HG03097 (cell line): ENCODE measurements around the gene NELFB.
A peak's percentile ranks its signal among the peaks of the same experiment; 100 is the strongest.

Experiments
- ATAC-seq: cut with Tn5 transposase; IDR thresholded peaks from one replicate; pipeline ENCODE4 v1.9.1; 2021; ENCODE audit not compliant: unreplicated experiment, low FRiP score

NELFB gene

DNA sequence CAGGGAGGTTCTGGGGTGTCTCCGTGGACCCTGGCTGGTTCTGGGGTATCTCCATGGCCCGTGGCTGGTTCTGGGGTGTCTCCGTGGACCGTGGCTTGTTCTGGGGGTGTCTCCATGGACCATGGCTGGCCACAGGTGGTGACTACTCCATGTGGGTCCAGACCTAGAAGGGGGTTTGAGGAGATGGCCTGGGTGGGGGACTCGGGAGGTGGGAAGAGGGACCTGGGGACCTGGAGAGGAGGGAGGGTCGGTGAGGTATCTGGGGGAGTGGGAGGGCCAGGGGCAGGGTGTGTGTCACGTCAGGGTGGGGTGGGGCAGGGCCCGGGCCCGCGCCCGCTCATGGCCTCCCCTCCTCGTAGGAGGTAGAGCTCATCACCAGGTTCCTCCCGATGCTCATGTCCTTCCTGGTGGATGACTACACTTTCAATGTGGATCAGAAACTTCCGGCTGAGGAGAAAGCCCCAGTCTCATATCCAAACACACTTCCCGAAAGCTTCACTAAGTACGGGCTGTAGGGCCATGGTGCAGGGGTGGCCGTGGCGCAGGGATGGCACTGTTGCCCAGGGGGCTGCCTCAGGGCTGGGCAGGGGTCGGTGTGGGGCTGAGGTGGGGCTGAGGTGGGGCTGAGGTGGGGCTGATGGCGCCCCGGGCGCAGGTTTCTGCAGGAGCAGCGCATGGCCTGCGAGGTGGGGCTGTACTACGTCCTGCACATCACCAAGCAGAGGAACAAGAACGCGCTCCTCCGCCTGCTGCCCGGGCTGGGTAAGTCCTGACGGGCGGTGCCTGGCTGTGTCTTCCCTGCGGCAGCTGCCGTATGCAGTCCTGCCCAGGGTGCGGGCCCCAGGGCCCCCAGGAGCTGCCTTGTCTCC, 11.7 kb downstream of the NELFB start:
- ATAC-seq = no peak

DNA sequence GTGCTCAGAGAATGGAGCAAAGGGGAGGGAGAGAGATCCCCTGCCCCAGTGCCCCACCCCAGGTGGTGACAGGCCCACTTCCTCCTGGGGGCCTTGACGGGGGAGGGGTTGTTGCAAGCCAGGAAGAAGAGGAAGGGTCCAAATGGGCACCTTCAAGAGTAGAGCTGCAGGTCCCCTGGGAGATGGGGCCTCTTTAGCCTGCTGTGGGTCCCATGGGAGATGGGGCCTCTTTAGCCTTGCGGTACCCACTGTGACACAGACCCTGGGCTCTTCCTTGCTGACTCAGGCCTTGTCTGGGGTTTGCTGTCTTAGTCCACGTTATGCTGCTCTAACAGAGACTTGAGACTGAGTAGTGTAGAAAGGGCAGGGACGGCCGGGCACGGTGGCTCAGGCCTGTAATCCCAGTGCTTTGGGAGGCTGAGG, 12.8 kb downstream of the NELFB start:
- ATAC-seq = no peak

- ATAC-seq = no peak
Observed at GRCh38 chr9:137268538-137269201, 13.5 kb downstream of the NELFB start.

- no peak for ATAC-seq
Observed at GRCh38 chr9:137269231-137269772, 14.2 kb downstream of the NELFB start.

GRCh38 chr9:137270929-137271695, 16.0 kb downstream of the NELFB start:
- no peak for ATAC-seq

DNA sequence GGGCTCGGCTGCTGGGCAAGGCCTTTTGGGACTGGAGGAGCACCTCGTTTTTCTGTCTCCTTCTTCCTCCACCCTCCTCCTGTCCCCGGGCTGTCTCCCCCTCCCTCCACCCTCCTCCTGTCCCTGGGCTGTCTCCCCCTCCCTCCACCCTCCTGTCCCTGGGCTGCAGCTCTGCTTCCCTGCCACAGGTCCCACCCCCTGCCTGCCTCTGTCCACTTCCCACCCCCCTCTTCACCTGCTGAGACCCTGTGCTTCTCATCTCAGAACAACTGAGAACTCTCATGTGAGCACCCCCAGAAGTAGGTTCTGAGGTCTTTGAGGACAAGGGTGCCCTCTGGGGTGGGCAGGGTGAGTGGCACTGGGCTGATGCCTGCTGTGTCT, 16.6 kb downstream of the NELFB start:
- ATAC-seq = no peak

- no peak for ATAC-seq
Observed at GRCh38 chr9:137272241-137273094, 17.3 kb downstream of the NELFB start.

DNA sequence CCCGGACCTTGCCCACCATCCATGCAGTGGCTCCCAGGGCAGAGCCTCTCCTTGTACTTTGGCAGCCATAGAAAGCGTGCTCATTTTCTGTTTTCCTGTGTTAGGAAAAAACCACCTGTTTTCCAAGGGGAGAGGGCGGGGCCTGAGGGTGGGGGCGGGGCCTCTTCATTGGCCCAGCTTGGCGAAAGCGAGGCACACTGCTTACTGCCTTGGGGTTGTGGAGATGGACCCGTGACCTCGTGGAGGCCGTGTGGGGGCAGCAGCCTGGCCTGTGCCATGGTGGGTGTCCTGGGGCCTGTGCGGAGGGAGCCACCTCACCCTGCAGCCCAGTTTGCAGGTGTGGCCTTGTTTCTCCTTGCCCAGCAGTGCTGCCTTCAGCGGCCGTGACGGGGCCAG, 18.0 kb downstream of the NELFB start:
- no peak for ATAC-seq

DNA sequence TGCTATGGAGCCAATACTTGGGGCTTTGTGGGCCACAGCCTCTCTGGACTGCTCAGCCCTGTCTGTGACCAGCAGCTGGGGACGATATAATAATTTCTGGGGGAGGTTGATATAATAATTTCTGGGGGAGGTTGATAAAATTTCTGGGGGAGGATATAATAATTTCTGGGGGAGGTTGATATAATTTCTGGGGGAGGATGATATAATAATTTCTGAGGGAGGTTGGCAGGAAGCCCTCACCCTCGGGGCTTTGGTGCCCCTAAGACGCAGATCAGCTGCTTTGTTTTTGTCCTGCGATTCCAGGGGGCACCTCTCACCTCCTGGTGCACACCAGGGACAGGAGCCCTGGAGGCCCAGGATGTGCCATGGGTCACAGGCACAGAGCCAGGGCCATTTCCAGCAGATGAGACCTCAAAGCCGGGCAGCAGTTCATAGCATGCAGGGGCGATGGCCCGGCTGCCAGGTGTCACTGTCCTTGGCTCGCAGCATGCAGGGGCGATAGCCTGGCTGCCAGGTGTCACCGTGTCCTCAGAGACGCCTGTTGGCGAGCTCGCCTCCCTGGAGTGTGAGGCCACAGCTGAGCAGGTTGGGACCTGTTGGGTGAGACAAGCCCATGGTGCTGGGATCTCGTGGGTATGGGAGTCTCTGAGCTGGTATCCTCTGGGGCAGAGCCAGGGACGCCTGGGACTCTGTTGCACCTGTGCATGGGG, 18.6 kb downstream of the NELFB start:
- no peak for ATAC-seq

DNA sequence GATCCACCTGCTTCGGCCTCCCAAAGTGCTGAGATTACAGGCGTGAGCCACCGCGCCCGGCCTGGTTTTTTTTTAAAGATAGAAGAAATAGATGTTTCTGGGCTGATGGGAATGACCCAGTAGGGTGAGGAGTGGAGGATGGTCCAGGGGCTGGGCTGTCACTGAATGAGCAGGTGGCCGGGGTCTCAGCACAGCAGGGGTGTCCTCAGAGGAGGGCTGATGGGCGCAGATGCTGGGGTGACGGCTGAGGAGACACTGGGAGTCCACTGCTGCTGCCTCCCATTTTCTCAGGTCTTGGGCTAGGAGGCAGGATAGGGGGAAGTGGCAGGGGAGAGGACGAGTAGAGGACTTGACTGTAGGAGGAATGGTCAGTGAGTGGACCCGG, 20.1 kb downstream of the NELFB start:
- no peak for ATAC-seq

- ATAC-seq = no peak
Observed at GRCh38 chr9:137275588-137276472, 20.7 kb downstream of the NELFB start.

DNA sequence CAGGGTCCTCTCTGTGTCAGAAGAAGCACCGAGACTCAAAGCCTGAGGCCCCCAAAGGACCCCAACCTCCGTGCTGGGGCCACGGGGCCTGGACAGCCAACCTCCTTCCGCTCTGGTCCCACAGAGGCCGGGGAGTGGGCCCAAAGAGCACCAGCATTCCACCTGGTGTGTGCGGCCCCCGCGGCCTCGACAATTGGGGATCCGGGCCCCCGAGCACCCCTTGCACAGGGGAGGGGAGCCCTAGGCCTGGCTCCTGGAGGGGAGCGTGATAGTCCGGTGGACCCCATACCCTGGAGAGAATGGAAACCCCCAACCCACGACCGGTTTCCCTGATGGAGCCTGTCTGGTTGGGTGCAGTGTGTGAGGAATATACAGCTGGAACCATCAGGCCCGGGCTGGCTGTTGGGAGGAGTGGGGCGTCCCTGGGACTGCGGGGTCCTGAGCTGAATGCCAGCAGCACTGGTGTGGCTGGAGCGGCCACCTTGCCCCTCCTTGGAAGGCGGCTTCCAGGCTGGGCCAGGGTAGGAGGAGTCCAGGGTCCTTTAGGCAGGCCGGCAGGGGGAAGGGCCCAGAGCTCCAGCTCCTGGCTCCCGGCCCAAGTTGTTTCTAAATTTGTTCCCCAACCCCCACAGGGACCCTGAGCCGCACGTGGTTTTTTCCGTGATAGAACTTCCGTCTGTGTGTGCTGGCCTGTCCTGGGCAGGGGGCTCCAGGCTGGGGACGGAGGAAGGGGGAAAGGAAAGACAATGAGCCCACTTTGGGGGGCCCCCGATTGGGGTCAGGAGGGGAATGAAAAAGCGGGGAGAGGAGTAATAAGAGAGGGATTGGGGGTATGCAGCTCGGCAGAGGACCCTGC, 21.6 kb downstream of the NELFB start:
- ATAC-seq = no peak

GRCh38 chr9:137277329-137278041, 22.4 kb downstream of the NELFB start, which contains the start of gene TOR4A:
Gene TOR4A, plus strand, starts transcription at chr9:137277726. Its CDS starts 964 bp downstream, at chr9:137278690.
- ATAC-seq = peak; percentile 53

DNA sequence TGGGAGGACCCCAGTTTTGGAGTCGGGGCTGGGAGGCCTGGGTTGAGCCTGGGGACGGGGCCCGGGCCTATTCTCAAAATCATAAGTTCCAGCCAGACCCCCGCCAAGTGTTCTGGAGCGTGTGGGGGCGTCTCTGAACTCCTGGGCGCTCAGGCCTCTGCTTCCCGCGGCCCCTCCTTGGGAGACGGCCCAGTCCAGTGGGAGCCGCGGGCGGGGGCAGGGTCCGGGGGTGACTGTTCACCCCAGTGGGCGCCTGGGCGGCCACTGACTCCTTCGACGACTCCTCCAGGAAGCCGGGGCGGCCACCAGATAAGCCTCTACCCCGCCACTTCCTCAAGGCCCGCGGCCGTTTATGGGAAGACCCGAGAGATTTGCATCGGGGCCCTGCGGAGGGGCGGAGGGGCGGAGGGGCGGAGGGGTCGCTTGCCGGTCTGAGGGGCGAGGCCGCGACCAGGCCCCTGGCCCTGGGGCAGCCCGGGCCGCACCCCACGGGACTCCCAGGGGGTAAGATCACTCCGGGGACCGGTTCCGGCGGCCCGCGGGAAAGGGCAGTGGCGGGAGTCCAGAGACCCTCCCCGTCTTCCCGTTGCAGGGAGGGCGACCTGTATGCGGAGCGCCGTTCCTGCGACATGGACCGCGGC, 23.1 kb downstream of the NELFB start:
- peak; percentile 5 for ATAC-seq

GRCh38 chr9:137278721-137279711, 23.9 kb downstream of the NELFB start:
- no peak for ATAC-seq
